ENCODE measurements around the gene IL16.

DNA sequence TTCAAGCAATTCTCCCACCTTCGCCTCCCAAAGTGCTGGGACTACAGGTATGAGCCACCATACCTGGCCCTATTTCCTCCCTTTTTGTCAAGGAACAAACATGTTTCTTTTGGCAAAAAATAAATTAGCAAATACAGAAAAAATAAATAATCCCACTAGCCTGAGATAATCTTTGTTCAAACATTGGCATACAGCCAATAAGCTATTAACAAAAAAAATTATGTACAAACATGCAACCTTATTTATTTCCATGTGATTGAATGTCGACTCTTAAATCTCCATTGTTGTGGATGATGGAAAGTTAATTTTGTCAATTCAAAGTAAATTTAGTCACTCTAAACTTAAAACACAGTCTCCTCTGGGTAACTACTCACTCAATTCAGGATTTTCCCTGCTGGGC, 18.3 kb upstream of the IL16 start:
- no peak for TF ChIP-seq EZH2phosphoT487 (IDR thresholded peaks at IDR 0.05; ENCODE audit: insufficient read depth, low read depth)
- no peak for TF ChIP-seq EZH2 (IDR thresholded peaks at IDR 0.05; ENCODE audit: insufficient read depth, poor library complexity, severe bottlenecking)
